MM.1S (cell line): Measurements from ENCODE around the gene LRPAP1.

Source experiments
- CTCF ChIP-seq: fragments of 300-600 bp; sonication (generic); IDR thresholded peaks from 2 replicates; pipeline ENCODE4 v1.5.1; 2016; ENCODE audit warnings: antibody characterized with exemption, low read length, mixed read lengths
- EZH2 ChIP-seq: fragments of 300-600 bp; sonication (generic); optimal IDR thresholded peaks from 2 replicates; pipeline ENCODE3; 2017; ENCODE audit warnings: low read depth, mild to moderate bottlenecking, antibody characterized with exemption, low read length, mixed read lengths
- EZH2phosphoT487 ChIP-seq: fragments of 300-600 bp; sonication (generic); IDR thresholded peaks from 2 replicates; pipeline ENCODE4 v1.6.1; 2018; ENCODE audit warnings: antibody characterized with exemption, low read length

GRCh38 chr4:3496021-3496420 lies 36.2 kb downstream of the LRPAP1 start:
- TF ChIP-seq CTCF (no peak), EZH2phosphoT487 (no peak), EZH2 (no peak)
